EL (cell line): ENCODE measurements around the gene PCDHA11.
"Not testable (repeated sequence)": the region's sequence is repeated elsewhere in the genome, so short reads cannot be mapped to it uniquely, and the experiment has no call there.

ENCODE experiments used
- DNase-seq: peaks from one replicate; pipeline ENCODE4 v3.0.0-alpha.2; 2016

PCDHA11 gene

GRCh38 chr5:140868721-140869554 lies at the start of gene PCDHA11:
PCDHA11 (plus strand) TSS chr5:140868957; CDS start chr5:140869104, 147 bp downstream.
- peak; percentile 7 for DNase-seq

GRCh38 chr5:140821375-140822280 lies 47.1 kb upstream of the PCDHA11 start, which contains the start of gene PCDHA5:
PCDHA5 (plus strand) TSS chr5:140821613.
- DNase-seq = peak; percentile 27

- DNase-seq = no peak
These were observed 46.5 kb upstream of the PCDHA11 start for GRCh38 chr5:140822281-140822629.

- not testable (repeated sequence) for DNase-seq
These were observed 45.8 kb upstream of the PCDHA11 start for GRCh38 chr5:140822969-140823368.

- no peak for DNase-seq
These were observed 45.3 kb upstream of the PCDHA11 start for GRCh38 chr5:140823475-140823874.

- no peak for DNase-seq
These were observed 40.9 kb upstream of the PCDHA11 start, which contains the start of gene PCDHA6 for GRCh38 chr5:140827704-140828361. PCDHA6 (plus strand) TSS chr5:140827960; CDS start chr5:140828092, 132 bp downstream.

GRCh38 chr5:140828362-140828737 lies 40.4 kb upstream of the PCDHA11 start:
- DNase-seq = no peak

GRCh38 chr5:140829511-140830501 lies 39.0 kb upstream of the PCDHA11 start:
- DNase-seq = not testable (repeated sequence)

- DNase-seq = peak; percentile 20
These were observed 34.8 kb upstream of the PCDHA11 start, which contains the start of gene PCDHA7 for GRCh38 chr5:140833993-140834392. PCDHA7 (plus strand) TSS chr5:140834269; CDS start chr5:140834384, 115 bp downstream.

- not testable (repeated sequence) for DNase-seq
These were observed 34.2 kb upstream of the PCDHA11 start for GRCh38 chr5:140834439-140835008.

- no peak for DNase-seq
These were observed 32.9 kb upstream of the PCDHA11 start for GRCh38 chr5:140835622-140836510.

- DNase-seq = peak; percentile 13
These were observed 27.5 kb upstream of the PCDHA11 start, which contains the start of gene PCDHA8 for GRCh38 chr5:140840978-140841962. PCDHA8 (plus strand) TSS chr5:140841187; CDS start chr5:140841322, 135 bp downstream.

GRCh38 chr5:140842798-140843733 lies 25.7 kb upstream of the PCDHA11 start:
- DNase-seq = no peak

GRCh38 chr5:140848139-140849102 lies 20.3 kb upstream of the PCDHA11 start, which contains the start of gene PCDHA9:
PCDHA9 (plus strand) TSS chr5:140848382; CDS start chr5:140848496, 114 bp downstream.
- peak; percentile 5 for DNase-seq

- DNase-seq = not testable (repeated sequence)
These were observed 18.7 kb upstream of the PCDHA11 start for GRCh38 chr5:140849831-140850634.
